HCT116 (cell line): ENCODE results near the gene ST8SIA2. TPM values are rescaled to one million over a fixed set of nuclear protein-coding genes. Genes with fewer than 3 reads are reported as not detected.

ENCODE experiments used
- ATAC-seq: fragments of 200-7000 bp; cut with Tn5 transposase; 2 replicates; pipeline ENCODE4 v1.9.1; 2020; ENCODE audit warnings: mild to moderate bottlenecking, moderate library complexity
- BruUV-seq: library from RNA; stranded (reverse); fragments of 400-500 nt; replicated peaks from 2 replicates; lab custom pipeline; 2021; lab: Mats Ljungman, UMichigan
- CTCF ChIA-PET: fragments of 300-600 bp; sonication (Branson Sonifier 250); formaldehyde crosslinking; loops from one replicate; lab custom pipeline; 2021; ENCODE audit warnings: antibody characterized with exemption; lab: Charles Lee
- POLR2A ChIA-PET: fragments of 300-600, 350-600 bp; sonication (Branson Sonifier 250); formaldehyde crosslinking; loops from one replicate; lab custom pipeline; 2021; ENCODE audit warnings: antibody characterized with exemption; lab: Charles Lee
- RAD21 ChIA-PET, 2 experiments: fragments of 300-600 bp; sonication (Branson Sonifier 250); formaldehyde crosslinking; loops; one replicate each; lab custom pipeline; 2023; ENCODE audit warnings: low total read pairs in 2 of 2; ENCODE audit not compliant: uncharacterized antibody in 2 of 2, unreplicated experiment in 2 of 2, low non-redundant PET in 1 of 2; lab: Charles Lee
- DNase-seq: peaks from one replicate; pipeline ENCODE4 v3.0.0-alpha.2; 2010; ENCODE audit warnings: low read depth, low spot score
- H2AFZ ChIP-seq: fragments of 200-600 bp; shearing (Covaris generic), sonication (generic); 2 replicates; pipeline ENCODE4 v1.6.1; 2017; ENCODE audit warnings: low read depth, mixed run types, mixed read lengths, antibody characterized with exemption, low read length; ENCODE audit not compliant: poor library complexity, severe bottlenecking
- H3K27ac ChIP-seq: 2 replicates; pipeline ENCODE4 v1.5.1; 2012; ENCODE audit warnings: low read depth, low read length
- H3K27me3 ChIP-seq: fragments of 200-600 bp; sonication (generic); 2 replicates; pipeline ENCODE4 v1.6.1; 2016; ENCODE audit warnings: mixed run types, low read length, mixed read lengths; ENCODE audit not compliant: insufficient read depth
- H3K36me3 ChIP-seq, 2 experiments: fragments of 200-500 bp in 1 of 2; fragments of 200-600 bp in 1 of 2; sonication (Bioruptor generic) in 1 of 2; sonication (generic) in 1 of 2; 2 replicates each; pipeline versions ENCODE4 v1.5.1 to v1.6.1; 2014 to 2016; ENCODE audit warnings: low read length in 2 of 2, inconsistent platforms in 1 of 2, mixed read lengths in 1 of 2, mixed run types in 1 of 2; ENCODE audit not compliant: insufficient read depth in 2 of 2, control insufficient read depth in 1 of 2
- H3K4me1 ChIP-seq, 2 experiments: fragments of 200-600 bp in 1 of 2; sonication (generic) in 1 of 2; 2 replicates each; pipeline versions ENCODE4 v1.5.1 to v1.6.1; 2012 to 2017; ENCODE audit warnings: low read length in 2 of 2, inconsistent platforms in 1 of 2, mild to moderate bottlenecking in 1 of 2, mixed read lengths in 1 of 2, mixed run types in 1 of 2, moderate library complexity in 1 of 2; ENCODE audit not compliant: insufficient read depth in 2 of 2, control insufficient read depth in 1 of 2
- H3K4me2 ChIP-seq: fragments of 200-600 bp; sonication (generic); 2 replicates; pipeline ENCODE4 v1.6.1; 2017; ENCODE audit warnings: mixed run types, low read length, mixed read lengths
- H3K4me3 ChIP-seq, 2 experiments: fragments of 200-600 bp in 1 of 2; sonication (generic) in 1 of 2; replicated peaks in 1 of 2; 2 replicates each; pipeline ENCODE4 v1.5.1; 2011 to 2016; ENCODE audit warnings: low read length in 2 of 2, control low read depth in 1 of 2, low read depth in 1 of 2, mild to moderate bottlenecking in 1 of 2, mixed read lengths in 1 of 2, mixed run types in 1 of 2
- H3K79me2 ChIP-seq: fragments of 200-600 bp; sonication (generic); 2 replicates; pipeline ENCODE4 v1.6.1; 2017; ENCODE audit warnings: mild to moderate bottlenecking, mixed run types, low read length, moderate library complexity, mixed read lengths; ENCODE audit not compliant: insufficient read depth
- H3K9ac ChIP-seq: fragments of 200-600 bp; sonication (generic); 2 replicates; pipeline ENCODE4 v1.6.1; 2016; ENCODE audit warnings: low read length, mixed read lengths
- H3K9me2 ChIP-seq: fragments of 200-600 bp; sonication (generic), shearing (Covaris generic); 2 replicates; pipeline ENCODE4 v1.6.1; 2017; ENCODE audit warnings: mixed run types, mild to moderate bottlenecking, moderate library complexity; ENCODE audit not compliant: insufficient read depth
- H3K9me3 ChIP-seq, 2 experiments: fragments of 200-500 bp in 1 of 2; fragments of 200-600 bp in 1 of 2; sonication (Bioruptor generic) in 1 of 2; sonication (generic) in 1 of 2; 2 replicates each; pipeline ENCODE4 v1.6.1; 2014 to 2017; ENCODE audit warnings: low read length in 2 of 2, mixed read lengths in 2 of 2, inconsistent platforms in 1 of 2, low read depth in 1 of 2, mild to moderate bottlenecking in 1 of 2, mixed run types in 1 of 2, moderate library complexity in 1 of 2; ENCODE audit not compliant: control insufficient read depth in 1 of 2, insufficient read depth in 1 of 2
- H4K20me1 ChIP-seq: fragments of 200-600 bp; sonication (generic), shearing (Covaris generic); 2 replicates; pipeline ENCODE4 v1.6.1; 2017; ENCODE audit warnings: mixed run types, mild to moderate bottlenecking, moderate library complexity; ENCODE audit not compliant: insufficient read depth
- CBX3 ChIP-seq: IDR thresholded peaks from 2 replicates; pipeline ENCODE4 v1.6.1; 2012; ENCODE audit warnings: low read depth
- CEBPB ChIP-seq: IDR thresholded peaks from 2 replicates; pipeline ENCODE4 v1.6.1; 2012; ENCODE audit warnings: low read depth
- CTCF ChIP-seq, 3 experiments: fragments of 200-600 bp in 1 of 3; sonication (generic) in 1 of 3; IDR thresholded peaks in 2 of 3; conservative IDR thresholded peaks in 1 of 3; 2 replicates each; pipeline ENCODE4 v1.5.1; 2012 to 2017; ENCODE audit warnings: low read depth in 2 of 3, low read length in 2 of 3, antibody characterized with exemption in 1 of 3, borderline replicate concordance in 1 of 3, control low read depth in 1 of 3, mild to moderate bottlenecking in 1 of 3, mixed read lengths in 1 of 3, mixed run types in 1 of 3, moderate library complexity in 1 of 3; ENCODE audit not compliant: insufficient read depth in 1 of 3
- EGR1 ChIP-seq: IDR thresholded peaks from 2 replicates; pipeline ENCODE4 v1.6.1; 2012; ENCODE audit warnings: low read depth
- EZH2 ChIP-seq: fragments of 200-600 bp; sonication (generic); IDR thresholded peaks from 2 replicates; pipeline ENCODE4 v1.6.1; 2017; ENCODE audit warnings: antibody characterized with exemption, mixed run types
- EZH2phosphoT487 ChIP-seq: fragments of 200-600 bp; IDR thresholded peaks from 2 replicates; pipeline ENCODE4 v1.6.1; 2018; ENCODE audit warnings: antibody characterized with exemption, borderline replicate concordance
- FOSL1 ChIP-seq: IDR thresholded peaks from 2 replicates; pipeline ENCODE4 v1.6.1; 2012; ENCODE audit warnings: low read depth
- MAX ChIP-seq: IDR thresholded peaks from 2 replicates; pipeline ENCODE4 v1.6.1; 2012
- POLR2AphosphoS5 ChIP-seq: IDR thresholded peaks from 2 replicates; pipeline ENCODE4 v1.6.1; 2011; ENCODE audit warnings: mild to moderate bottlenecking, low read depth, low read length, moderate library complexity
- RAD21 ChIP-seq: IDR thresholded peaks from 2 replicates; pipeline ENCODE4 v1.6.1; 2012; ENCODE audit warnings: low read depth, mild to moderate bottlenecking
- SIN3A ChIP-seq: IDR thresholded peaks from 2 replicates; pipeline ENCODE4 v1.6.1; 2012; ENCODE audit warnings: low read depth
- SP1 ChIP-seq: IDR thresholded peaks from 2 replicates; pipeline ENCODE4 v1.6.1; 2012; ENCODE audit warnings: low read depth
- TCF7L2 ChIP-seq: IDR thresholded peaks from 2 replicates; pipeline ENCODE4 v1.7.0; 2011; ENCODE audit warnings: borderline replicate concordance, inconsistent platforms; ENCODE audit not compliant: insufficient read depth, insufficient read length; ENCODE audit errors: extremely low read depth
- ZBTB33 ChIP-seq: IDR thresholded peaks from 2 replicates; pipeline ENCODE4 v1.6.1; 2011; ENCODE audit warnings: mild to moderate bottlenecking, low read length, moderate library complexity; ENCODE audit not compliant: insufficient replicate concordance; ENCODE audit errors: extremely low read depth
- intact Hi-C: fragments of 100-400 bp; cut with micrococcal nuclease; formaldehyde crosslinking; loops from 2 replicates; pipeline ENCODE4 v1.10.0; 2022
- total RNA-seq: library from RNA; stranded (reverse); gene quantifications from one replicate; pipeline ENCODE4 v1.2.1, GENCODE V29; 2021; ENCODE audit not compliant: unreplicated experiment

ST8SIA2 gene
- total RNA-seq, 1 experiment from 2014 or later = not detected

GRCh38 chr15:92460023-92460422 lies 66.3 kb downstream of the ST8SIA2 start:
- ATAC-seq (no peak), DNase-seq (no peak)
- Histone ChIP-seq H3K27ac (no peak overlapping the region), H3K27me3 (peaks cover 22% of the 10 kb centered on the region), H3K4me1 (peaks cover 0 to 9% of the 10 kb centered on the region in 2 experiments; a peak in 2 of 4 replicates), H3K9me2 (no peaks in the 10 kb centered on the region), H3K79me2 (no peaks in the 10 kb centered on the region), H3K4me3 (no peak overlapping the region), H3K36me3 (no peaks in the 10 kb centered on the region), H3K9ac (no peak overlapping the region), H3K4me2 (no peak overlapping the region), H3K9me3 (no peaks in the 10 kb centered on the region), H4K20me1 (no peaks in the 10 kb centered on the region), H2AFZ (no peak overlapping the region)
- RAD21 ChIA-PET = no interaction called here
- POLR2A ChIA-PET = no interaction called here
- BruUV-seq = no TSS peak
- no peak for TF ChIP-seq POLR2AphosphoS5
- no peak for TF ChIP-seq RAD21
- no peak for TF ChIP-seq ZBTB33
- no peak for TF ChIP-seq SIN3A
- no peak for TF ChIP-seq TCF7L2
- TF ChIP-seq EZH2phosphoT487 = no peak
- TF ChIP-seq SP1 = no peak
- no peak for TF ChIP-seq FOSL1
- no peak for TF ChIP-seq MAX
- no peak for TF ChIP-seq CTCF (IDR thresholded peaks at IDR 0.05 in 2 of 3, conservative IDR thresholded peaks at IDR 0.05 in 1 of 3; ENCODE audit: borderline replicate concordance in 1 of 3, insufficient read depth in 1 of 3, low read depth in 2 of 3, low read length in 2 of 3)
- TF ChIP-seq EGR1 = no peak
- no peak for TF ChIP-seq CEBPB
- no peak for TF ChIP-seq EZH2
- no peak for TF ChIP-seq CBX3
- CTCF ChIA-PET = no interaction called here
- intact Hi-C loops = no loop called here
